ENCODE data around the gene TTC3. TPM values are rescaled to one million over a fixed set of nuclear protein-coding genes. Genes with fewer than 3 reads are reported as not detected.
"Not testable (repeated sequence)": the region's sequence is repeated elsewhere in the genome, so short reads cannot be mapped to it uniquely, and the experiment has no call there.

TTC3 gene
- total RNA-seq, 1 donor from 2014 or later = 216 TPM

GRCh38 chr21:37093977-37094376 lies 20.9 kb downstream of the TTC3 start:
- DNase-seq (ENCODE audit: low read depth, low spot score) = no peak
- Mint-ChIP-seq H3K9me3 (no peaks in the 10 kb centered on the region), H3K4me1 (no peaks in the 10 kb centered on the region), H3K4me3 (no peak overlapping the region), H3K27me3 (ENCODE audit: low read depth) (no peaks in the 10 kb centered on the region), H3K36me3 (ENCODE audit: low read depth) (peaks cover 11% of the 10 kb centered on the region), H3K27ac (ENCODE audit: unreplicated experiment) (no peak overlapping the region)
- no peak for TF ChIP-seq CTCF (conservative IDR thresholded peaks at IDR 0.05)

- no peaks in the 10 kb centered on the region for H3K9me3 Mint-ChIP-seq
- no peak for DNase-seq (ENCODE audit: low read depth, low spot score)
- no peak for TF ChIP-seq CTCF (conservative IDR thresholded peaks at IDR 0.05)
- H3K4me1 Mint-ChIP-seq = no peaks in the 10 kb centered on the region
- no peaks in the 10 kb centered on the region for H3K27me3 Mint-ChIP-seq (ENCODE audit: low read depth)
- no peak overlapping the region for H3K4me3 Mint-ChIP-seq
- H3K27ac Mint-ChIP-seq (ENCODE audit: unreplicated experiment) = no peak overlapping the region
- H3K36me3 Mint-ChIP-seq (ENCODE audit: low read depth) = peaks cover 13% of the 10 kb centered on the region
These were observed 22.8 kb downstream of the TTC3 start for GRCh38 chr21:37095821-37096220.

- no peak for DNase-seq (ENCODE audit: low read depth, low spot score)
- Mint-ChIP-seq H3K36me3 (ENCODE audit: low read depth) (peaks cover 16% of the 10 kb centered on the region), H3K4me3 (no peak overlapping the region), H3K9me3 (peaks cover 2% of the 10 kb centered on the region), H3K27ac (ENCODE audit: unreplicated experiment) (no peak overlapping the region), H3K27me3 (ENCODE audit: low read depth) (no peaks in the 10 kb centered on the region), H3K4me1 (no peaks in the 10 kb centered on the region)
- TF ChIP-seq CTCF (conservative IDR thresholded peaks at IDR 0.05) = no peak
These were observed 25.7 kb downstream of the TTC3 start for GRCh38 chr21:37098751-37099150.

- peaks cover 25% of the 10 kb centered on the region for H3K36me3 Mint-ChIP-seq (ENCODE audit: low read depth)
- no peak overlapping the region for H3K27ac Mint-ChIP-seq (ENCODE audit: unreplicated experiment)
- no peak for DNase-seq (ENCODE audit: low read depth, low spot score)
- H3K4me1 Mint-ChIP-seq = no peaks in the 10 kb centered on the region
- TF ChIP-seq CTCF (conservative IDR thresholded peaks at IDR 0.05) = no peak
- H3K27me3 Mint-ChIP-seq (ENCODE audit: low read depth) = no peaks in the 10 kb centered on the region
- peaks cover 5% of the 10 kb centered on the region for H3K9me3 Mint-ChIP-seq
- no peak overlapping the region for H3K4me3 Mint-ChIP-seq
These were observed 27.3 kb downstream of the TTC3 start for GRCh38 chr21:37100316-37100715.

- TF ChIP-seq CTCF (conservative IDR thresholded peaks at IDR 0.05) = no peak
- Mint-ChIP-seq H3K36me3 (ENCODE audit: low read depth) (peaks cover 35% of the 10 kb centered on the region), H3K4me1 (no peaks in the 10 kb centered on the region), H3K27ac (ENCODE audit: unreplicated experiment) (no peak overlapping the region), H3K4me3 (no peak overlapping the region), H3K9me3 (peaks cover 9% of the 10 kb centered on the region), H3K27me3 (ENCODE audit: low read depth) (no peaks in the 10 kb centered on the region)
- DNase-seq (ENCODE audit: low read depth, low spot score) = no peak
These were observed 28.3 kb downstream of the TTC3 start for GRCh38 chr21:37101384-37101783.

GRCh38 chr21:37102746-37103145 lies 29.7 kb downstream of the TTC3 start:
- H3K27ac Mint-ChIP-seq (ENCODE audit: unreplicated experiment); H3K27me3 Mint-ChIP-seq (ENCODE audit: low read depth); DNase-seq (ENCODE audit: low read depth, low spot score); H3K4me3 Mint-ChIP-seq; H3K4me1 Mint-ChIP-seq: not testable (repeated sequence)
- Mint-ChIP-seq H3K36me3 (ENCODE audit: low read depth) (peaks cover 49% of the 10 kb centered on the region), H3K9me3 (peaks cover 17% of the 10 kb centered on the region)
